Astrocyte (in vitro differentiated cells and primary cell): Measurements from ENCODE around the gene FAM117A. TPM values are rescaled to one million over a fixed set of nuclear protein-coding genes. Genes with fewer than 3 reads are reported as not detected.
A peak's percentile ranks its signal among the peaks of the same experiment; 100 is the strongest.

Source experiments
- DNase-seq: peaks from one replicate; pipeline ENCODE4 v3.0.0-alpha.2; 2010; ENCODE audit warnings: low read depth
- FAIRE-seq: peaks from 2 replicates; lab custom pipeline; 2011; peaks lifted over from hg19 to GRCh38; lab: Jason Lieb, UNC
- H2AFZ ChIP-seq: 2 replicates; pipeline ENCODE4 v1.6.0; 2012; ENCODE audit warnings: low read depth, low read length, inconsistent platforms
- H3K27ac ChIP-seq: 2 replicates; pipeline ENCODE4 v1.5.1; 2011; ENCODE audit warnings: low read depth, low read length, inconsistent platforms
- H3K27me3 ChIP-seq: 2 replicates; pipeline ENCODE4 v1.6.0; 2011; ENCODE audit warnings: low read length, inconsistent platforms; ENCODE audit not compliant: insufficient read depth
- H3K36me3 ChIP-seq: 2 replicates; pipeline ENCODE4 v1.5.1; 2011; ENCODE audit warnings: low read length, inconsistent platforms; ENCODE audit not compliant: insufficient read depth
- H3K4me1 ChIP-seq: 2 replicates; pipeline ENCODE4 v1.5.1; 2011; ENCODE audit warnings: low read length, inconsistent platforms; ENCODE audit not compliant: insufficient read depth
- H3K4me2 ChIP-seq: 2 replicates; pipeline ENCODE4 v1.6.0; 2012; ENCODE audit warnings: low read length, inconsistent platforms
- H3K4me3 ChIP-seq: 2 replicates; pipeline ENCODE4 v1.5.1; 2011; ENCODE audit warnings: low read depth, mild to moderate bottlenecking, low read length, inconsistent platforms; ENCODE audit not compliant: insufficient read depth
- H3K79me2 ChIP-seq: 2 replicates; pipeline ENCODE4 v1.6.0; 2012; ENCODE audit warnings: mild to moderate bottlenecking, low read length, inconsistent platforms; ENCODE audit not compliant: insufficient read depth
- H3K9ac ChIP-seq: 2 replicates; pipeline ENCODE4 v1.6.0; 2012; ENCODE audit warnings: mild to moderate bottlenecking, low read length, inconsistent platforms
- H3K9me3 ChIP-seq: 2 replicates; pipeline ENCODE4 v1.5.1; 2012; ENCODE audit warnings: low read depth, mild to moderate bottlenecking, low read length, inconsistent platforms; ENCODE audit not compliant: insufficient read depth
- H4K20me1 ChIP-seq: 2 replicates; pipeline ENCODE4 v1.6.0; 2012; ENCODE audit warnings: low read length, inconsistent platforms; ENCODE audit not compliant: insufficient read depth
- H3K27ac Mint-ChIP-seq: one replicate; pipeline ENCODE4 v1.8.0; 2021; ENCODE audit warnings: mild to moderate bottlenecking, mixed read lengths; ENCODE audit not compliant: unreplicated experiment
- H3K27me3 Mint-ChIP-seq: one replicate; pipeline ENCODE4 v1.8.0; 2021; ENCODE audit warnings: low read depth, mixed read lengths; ENCODE audit not compliant: unreplicated experiment
- H3K36me3 Mint-ChIP-seq: one replicate; pipeline ENCODE4 v1.8.0; 2021; ENCODE audit warnings: low read depth, mixed read lengths; ENCODE audit not compliant: unreplicated experiment
- H3K4me1 Mint-ChIP-seq: one replicate; pipeline ENCODE4 v1.8.0; 2021; ENCODE audit warnings: low read depth, mixed read lengths; ENCODE audit not compliant: unreplicated experiment
- H3K4me3 Mint-ChIP-seq: one replicate; pipeline ENCODE4 v1.8.0; 2021; ENCODE audit warnings: mild to moderate bottlenecking, moderate library complexity, mixed read lengths; ENCODE audit not compliant: unreplicated experiment
- H3K9me3 Mint-ChIP-seq: one replicate; pipeline ENCODE4 v1.8.0; 2021; ENCODE audit warnings: mild to moderate bottlenecking, mixed read lengths; ENCODE audit not compliant: unreplicated experiment
- EZH2 ChIP-seq: IDR thresholded peaks from 2 replicates; pipeline ENCODE4 v1.6.1; 2012; ENCODE audit warnings: mild to moderate bottlenecking, low read length, inconsistent platforms; ENCODE audit not compliant: insufficient read depth
- total RNA-seq: library from RNA; stranded (reverse); gene quantifications from 2 replicates; pipeline ENCODE4 v1.2.1, GENCODE V29; 2021
- TF ChIP-seq, protein P1 (sequence below): IDR thresholded peaks from 2 replicates; pipeline ENCODE4 v1.5.1; 2011; ENCODE audit warnings: low read depth, mild to moderate bottlenecking, inconsistent platforms, low read length, moderate library complexity; ENCODE audit not compliant: insufficient read depth

FAM117A gene
- total RNA-seq, 1 donor from 2014 or later: 8.0 TPM

DNA sequence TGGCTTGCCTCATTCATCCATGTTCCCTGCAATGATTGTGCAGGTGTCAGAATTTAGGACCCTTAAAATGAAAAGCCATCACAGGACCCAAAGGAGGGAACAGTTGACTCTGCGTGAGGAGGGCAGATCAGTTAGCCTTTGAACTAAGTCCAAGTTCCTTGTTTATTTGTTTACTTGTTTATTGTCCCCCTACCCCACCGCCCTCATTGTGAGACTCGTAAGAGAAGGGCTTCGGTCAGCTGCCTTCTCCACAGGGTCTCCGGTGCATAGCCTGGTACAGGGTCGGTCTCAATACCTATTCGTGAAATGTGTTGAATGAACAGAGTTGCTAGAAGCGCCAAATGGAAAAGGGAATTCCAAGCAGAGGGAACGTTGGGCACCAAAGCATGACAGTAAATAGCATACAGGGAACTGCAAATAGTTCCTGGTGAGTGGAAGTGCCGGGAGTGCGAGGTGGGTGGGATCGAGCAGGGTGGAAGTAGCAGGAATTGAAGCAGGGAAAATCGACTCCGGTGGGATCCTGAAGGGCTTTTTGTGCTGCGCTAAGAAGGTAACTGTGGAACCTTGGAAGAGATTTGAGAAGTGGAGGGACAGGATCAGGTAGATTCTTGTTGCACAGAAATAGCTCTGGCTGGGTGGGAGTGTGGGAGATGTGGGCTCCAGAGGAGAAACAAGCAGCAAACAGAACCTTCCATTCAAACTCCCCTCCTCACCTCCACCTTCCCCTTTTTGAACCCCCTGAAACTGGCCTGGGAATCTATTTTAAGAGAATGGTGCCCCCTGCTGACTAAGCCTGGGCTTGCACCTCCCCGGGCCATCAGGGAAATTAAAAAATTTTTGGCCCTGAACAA, 68.9 kb downstream of the FAM117A start:
- no peaks in the 10 kb centered on the region for H3K27me3 ChIP-seq
- no peak for DNase-seq
- no peaks in the 10 kb centered on the region for H3K9me3 ChIP-seq
- no peak overlapping the region for H3K27ac Mint-ChIP-seq
- H4K20me1 ChIP-seq: no peaks in the 10 kb centered on the region
- peaks cover 5% of the 10 kb centered on the region for H3K27me3 Mint-ChIP-seq
- no peak overlapping the region for H3K4me2 ChIP-seq
- no peak overlapping the region for H3K4me3 ChIP-seq
- peaks cover 17% of the 10 kb centered on the region for H3K4me1 Mint-ChIP-seq
- H3K9me3 Mint-ChIP-seq: peaks cover 2% of the 10 kb centered on the region
- no peaks in the 10 kb centered on the region for H3K4me1 ChIP-seq
- no peak for FAIRE-seq
- H3K36me3 ChIP-seq: peaks cover under 1% of the 10 kb centered on the region
- peak overlapping the region; percentile 8 for H2AFZ ChIP-seq
- no peaks in the 10 kb centered on the region for H3K36me3 Mint-ChIP-seq
- no peak overlapping the region for H3K9ac ChIP-seq
- H3K27ac ChIP-seq: no peak overlapping the region
- TF ChIP-seq EZH2: no peak
- TF ChIP-seq, protein P1, sequence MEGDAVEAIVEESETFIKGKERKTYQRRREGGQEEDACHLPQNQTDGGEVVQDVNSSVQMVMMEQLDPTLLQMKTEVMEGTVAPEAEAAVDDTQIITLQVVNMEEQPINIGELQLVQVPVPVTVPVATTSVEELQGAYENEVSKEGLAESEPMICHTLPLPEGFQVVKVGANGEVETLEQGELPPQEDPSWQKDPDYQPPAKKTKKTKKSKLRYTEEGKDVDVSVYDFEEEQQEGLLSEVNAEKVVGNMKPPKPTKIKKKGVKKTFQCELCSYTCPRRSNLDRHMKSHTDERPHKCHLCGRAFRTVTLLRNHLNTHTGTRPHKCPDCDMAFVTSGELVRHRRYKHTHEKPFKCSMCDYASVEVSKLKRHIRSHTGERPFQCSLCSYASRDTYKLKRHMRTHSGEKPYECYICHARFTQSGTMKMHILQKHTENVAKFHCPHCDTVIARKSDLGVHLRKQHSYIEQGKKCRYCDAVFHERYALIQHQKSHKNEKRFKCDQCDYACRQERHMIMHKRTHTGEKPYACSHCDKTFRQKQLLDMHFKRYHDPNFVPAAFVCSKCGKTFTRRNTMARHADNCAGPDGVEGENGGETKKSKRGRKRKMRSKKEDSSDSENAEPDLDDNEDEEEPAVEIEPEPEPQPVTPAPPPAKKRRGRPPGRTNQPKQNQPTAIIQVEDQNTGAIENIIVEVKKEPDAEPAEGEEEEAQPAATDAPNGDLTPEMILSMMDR: peak; percentile 94
- no peak overlapping the region for H3K4me3 Mint-ChIP-seq
- no peaks in the 10 kb centered on the region for H3K79me2 ChIP-seq

DNA sequence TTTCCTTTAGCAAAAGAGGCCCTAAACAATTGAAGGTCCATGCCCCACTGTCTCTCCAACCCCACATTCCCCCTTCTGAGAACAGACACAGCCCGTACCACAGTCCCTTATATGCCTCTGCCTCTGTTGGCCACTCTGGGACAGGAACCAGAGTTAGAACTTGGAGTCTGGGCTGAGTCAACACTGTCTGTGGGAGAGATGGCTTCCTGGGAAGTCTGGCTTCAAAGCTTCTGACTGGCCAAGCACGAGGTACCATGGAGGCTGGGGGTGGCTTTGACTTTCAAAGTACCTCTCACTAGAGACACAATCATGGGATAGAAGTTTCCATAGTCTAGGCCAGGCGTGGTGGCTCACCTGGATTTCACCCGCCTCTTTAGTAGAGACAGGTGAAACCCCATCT, 71.2 kb downstream of the FAM117A start:
- no peak for DNase-seq
- Histone ChIP-seq H3K9ac (no peak overlapping the region), H3K4me1 (peaks cover 5% of the 10 kb centered on the region), H4K20me1 (no peaks in the 10 kb centered on the region), H3K4me2 (no peak overlapping the region), H3K79me2 (no peaks in the 10 kb centered on the region), H3K27me3 (no peaks in the 10 kb centered on the region), H2AFZ (no peak overlapping the region), H3K9me3 (no peaks in the 10 kb centered on the region), H3K27ac (no peak overlapping the region), H3K36me3 (no peaks in the 10 kb centered on the region), H3K4me3 (no peak overlapping the region)
- Mint-ChIP-seq H3K4me3 (no peak overlapping the region), H3K4me1 (peaks cover 21% of the 10 kb centered on the region), H3K36me3 (no peaks in the 10 kb centered on the region), H3K27ac (no peak overlapping the region), H3K27me3 (peaks cover 5% of the 10 kb centered on the region), H3K9me3 (peaks cover 2% of the 10 kb centered on the region)
- TF ChIP-seq, protein P1: no peak
- TF ChIP-seq EZH2: no peak
- FAIRE-seq: no peak

DNA sequence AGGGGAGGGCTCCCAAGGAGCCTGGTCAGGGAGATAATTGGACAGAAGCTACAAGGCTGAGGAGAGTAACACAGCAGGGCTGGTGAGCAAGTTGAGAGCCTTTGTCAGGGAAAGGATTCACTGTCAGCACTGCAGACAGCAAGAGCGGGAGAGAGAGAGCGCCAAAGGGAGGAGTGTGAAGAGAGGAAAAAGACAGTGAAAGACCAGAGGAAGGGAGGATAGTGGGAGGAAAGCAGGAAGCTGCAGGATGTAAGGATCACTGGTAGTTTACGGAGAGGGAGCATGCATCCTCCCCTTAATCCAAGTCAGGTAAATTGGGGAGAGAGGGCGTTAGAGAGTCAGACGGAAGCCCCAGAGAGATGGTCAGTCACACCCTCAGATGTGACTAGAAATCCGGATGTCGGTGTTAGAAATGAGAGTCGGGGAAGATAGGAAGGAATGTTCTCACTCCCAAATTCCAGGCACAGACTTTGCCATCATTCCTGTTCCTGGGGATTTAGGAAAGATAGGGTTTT, 72.2 kb downstream of the FAM117A start:
- Histone ChIP-seq H3K9ac (peak overlapping the region; percentile 28), H4K20me1 (no peaks in the 10 kb centered on the region), H3K4me1 (peaks cover 5% of the 10 kb centered on the region), H3K79me2 (no peaks in the 10 kb centered on the region), H2AFZ (peak overlapping the region; percentile 39), H3K9me3 (no peaks in the 10 kb centered on the region), H3K36me3 (no peaks in the 10 kb centered on the region), H3K4me2 (peak overlapping the region; percentile 0), H3K4me3 (no peak overlapping the region), H3K27me3 (no peaks in the 10 kb centered on the region), H3K27ac (peak overlapping the region; percentile 41)
- DNase-seq: no peak
- Mint-ChIP-seq H3K9me3 (peaks cover 2% of the 10 kb centered on the region), H3K36me3 (no peaks in the 10 kb centered on the region), H3K4me1 (peaks cover 21% of the 10 kb centered on the region), H3K4me3 (no peak overlapping the region), H3K27me3 (peaks cover 5% of the 10 kb centered on the region), H3K27ac (no peak overlapping the region)
- FAIRE-seq: no peak
- no peak for TF ChIP-seq EZH2
- TF ChIP-seq, protein P1: no peak
